NCI-H146 treated with DMSO at 0.1 percent for 48 hours (cell line): Measurements from ENCODE around the gene UBE2G2.

Source experiments
- DNase-seq: peaks from one replicate; lab custom pipeline; 2025; ENCODE audit not compliant: unreplicated experiment; lab: John Stamatoyannopoulos, UW

Gene UBE2G2

GRCh38 chr21:44730951-44731579, 70.6 kb downstream of the UBE2G2 start:
- DNase-seq, result no peak

GRCh38 chr21:44730028-44730395, 71.6 kb downstream of the UBE2G2 start:
- DNase-seq, result no peak

- no peak for DNase-seq
Observed at GRCh38 chr21:44729336-44730027, 72.1 kb downstream of the UBE2G2 start.

GRCh38 chr21:44728716-44729115, 72.9 kb downstream of the UBE2G2 start:
- DNase-seq, result no peak

- DNase-seq, result no peak
Observed at GRCh38 chr21:44727757-44728156, 73.9 kb downstream of the UBE2G2 start.

- DNase-seq, result no peak
Observed at GRCh38 chr21:44727321-44727720, 74.3 kb downstream of the UBE2G2 start.

GRCh38 chr21:44726826-44727225, 74.8 kb downstream of the UBE2G2 start:
- no peak for DNase-seq

GRCh38 chr21:44724926-44725325, 76.7 kb downstream of the UBE2G2 start:
- DNase-seq, result no peak

- DNase-seq, result no peak
Observed at GRCh38 chr21:44724196-44724595, 77.4 kb downstream of the UBE2G2 start.

- peak; percentile 61 for DNase-seq
Observed at GRCh38 chr21:44723177-44724131, 78.2 kb downstream of the UBE2G2 start.

- peak; percentile 10 for DNase-seq
Observed at GRCh38 chr21:44722731-44723130, 78.9 kb downstream of the UBE2G2 start.

- DNase-seq, result no peak
Observed at GRCh38 chr21:44720170-44720569, 81.5 kb downstream of the UBE2G2 start.
